PFSK-1 (cell line): Measurements from ENCODE around the gene AURKA.

Experiments used
- FOXP2 ChIP-seq: optimal IDR thresholded peaks from 2 replicates; pipeline ENCODE3; 2011; ENCODE audit warnings: borderline replicate concordance, control low read depth, inconsistent platforms; ENCODE audit not compliant: insufficient read depth; ENCODE audit errors: extremely low read length, extremely low read depth
- POLR2AphosphoS5 ChIP-seq: IDR thresholded peaks from 2 replicates; pipeline ENCODE4 v1.6.1; 2012; ENCODE audit warnings: low read depth, mild to moderate bottlenecking, control low read depth, low read length, moderate library complexity
- SIN3A ChIP-seq: IDR thresholded peaks from 2 replicates; pipeline ENCODE4 v1.6.1; 2012; ENCODE audit warnings: mild to moderate bottlenecking, low read length, moderate library complexity, borderline replicate concordance; ENCODE audit not compliant: insufficient read depth
- TAF1 ChIP-seq: IDR thresholded peaks from 2 replicates; pipeline ENCODE4 v1.6.1; 2012; ENCODE audit warnings: low read length, control low read depth, borderline replicate concordance; ENCODE audit not compliant: insufficient read depth
- TF ChIP-seq, protein P1 (sequence below), 2 experiments: IDR thresholded peaks; 2 replicates each; pipeline versions ENCODE4 v1.6.1 to v1.8.0; 2011 to 2012; ENCODE audit warnings: low read depth in 2 of 2, low read length in 2 of 2, control low read depth in 1 of 2, inconsistent platforms in 1 of 2, mild to moderate bottlenecking in 1 of 2, moderate library complexity in 1 of 2; ENCODE audit not compliant: insufficient read depth in 1 of 2

DNA sequence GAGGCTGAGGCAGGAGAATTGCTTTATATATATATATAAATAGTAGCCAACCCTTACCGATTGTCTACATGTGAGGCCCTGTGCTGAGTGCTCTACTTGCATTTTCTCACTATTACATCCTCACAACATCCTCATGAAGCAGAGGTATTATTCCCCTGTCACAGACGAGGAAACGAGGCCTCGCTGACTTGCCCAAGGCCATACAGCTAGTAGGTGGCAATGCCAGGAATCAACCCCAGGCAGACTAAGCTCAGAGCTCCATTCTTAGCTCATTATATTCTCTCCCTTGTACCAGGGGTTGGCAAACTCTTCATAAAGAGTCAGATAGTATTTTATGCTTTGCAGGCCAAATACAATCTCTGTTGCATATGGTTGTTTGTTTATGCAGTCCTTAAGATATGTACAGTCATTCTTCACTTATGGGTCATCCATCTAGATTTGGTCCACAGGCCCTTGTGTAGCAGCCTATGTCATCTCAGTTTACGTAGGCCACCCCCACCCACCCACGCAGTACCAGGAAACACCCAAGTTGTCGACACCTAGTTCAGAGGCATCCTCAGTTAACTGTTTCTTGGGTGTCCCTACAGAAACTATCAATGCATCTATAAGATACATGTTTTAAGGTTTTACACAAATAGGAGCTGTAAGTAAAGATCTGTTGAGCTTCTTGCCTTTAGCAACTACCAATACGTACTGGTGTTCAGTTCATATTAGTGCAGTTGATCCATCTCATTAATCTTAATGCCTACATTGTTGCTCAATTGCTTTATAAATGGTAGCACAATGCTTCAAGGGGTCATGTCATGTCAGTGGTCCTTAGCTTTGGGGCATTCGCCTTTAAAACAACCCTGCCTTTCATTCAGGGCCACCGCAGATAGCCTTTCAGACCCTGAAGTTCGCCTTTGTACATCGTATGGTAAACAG, 23.1 kb upstream of the AURKA start:
- no peak for TF ChIP-seq POLR2AphosphoS5
- no peak for TF ChIP-seq SIN3A
- TF ChIP-seq, protein P1, sequence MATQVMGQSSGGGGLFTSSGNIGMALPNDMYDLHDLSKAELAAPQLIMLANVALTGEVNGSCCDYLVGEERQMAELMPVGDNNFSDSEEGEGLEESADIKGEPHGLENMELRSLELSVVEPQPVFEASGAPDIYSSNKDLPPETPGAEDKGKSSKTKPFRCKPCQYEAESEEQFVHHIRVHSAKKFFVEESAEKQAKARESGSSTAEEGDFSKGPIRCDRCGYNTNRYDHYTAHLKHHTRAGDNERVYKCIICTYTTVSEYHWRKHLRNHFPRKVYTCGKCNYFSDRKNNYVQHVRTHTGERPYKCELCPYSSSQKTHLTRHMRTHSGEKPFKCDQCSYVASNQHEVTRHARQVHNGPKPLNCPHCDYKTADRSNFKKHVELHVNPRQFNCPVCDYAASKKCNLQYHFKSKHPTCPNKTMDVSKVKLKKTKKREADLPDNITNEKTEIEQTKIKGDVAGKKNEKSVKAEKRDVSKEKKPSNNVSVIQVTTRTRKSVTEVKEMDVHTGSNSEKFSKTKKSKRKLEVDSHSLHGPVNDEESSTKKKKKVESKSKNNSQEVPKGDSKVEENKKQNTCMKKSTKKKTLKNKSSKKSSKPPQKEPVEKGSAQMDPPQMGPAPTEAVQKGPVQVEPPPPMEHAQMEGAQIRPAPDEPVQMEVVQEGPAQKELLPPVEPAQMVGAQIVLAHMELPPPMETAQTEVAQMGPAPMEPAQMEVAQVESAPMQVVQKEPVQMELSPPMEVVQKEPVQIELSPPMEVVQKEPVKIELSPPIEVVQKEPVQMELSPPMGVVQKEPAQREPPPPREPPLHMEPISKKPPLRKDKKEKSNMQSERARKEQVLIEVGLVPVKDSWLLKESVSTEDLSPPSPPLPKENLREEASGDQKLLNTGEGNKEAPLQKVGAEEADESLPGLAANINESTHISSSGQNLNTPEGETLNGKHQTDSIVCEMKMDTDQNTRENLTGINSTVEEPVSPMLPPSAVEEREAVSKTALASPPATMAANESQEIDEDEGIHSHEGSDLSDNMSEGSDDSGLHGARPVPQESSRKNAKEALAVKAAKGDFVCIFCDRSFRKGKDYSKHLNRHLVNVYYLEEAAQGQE (IDR thresholded peaks at IDR 0.05; ENCODE audit: insufficient read depth in 1 of 2, low read depth in 2 of 2, low read length in 2 of 2) = no peak
- TF ChIP-seq TAF1 = no peak
- no peak for TF ChIP-seq FOXP2
